Naive thymus-derived CD4-positive, alpha-beta T cell (primary cell): ENCODE measurements around the gene NUDT14. TPM values are rescaled to one million over a fixed set of nuclear protein-coding genes. Genes with fewer than 3 reads are reported as not detected.

Experiments used
- ATAC-seq: fragments of 150-1000 bp; cut with Tn5 transposase; 2 replicates; pipeline ENCODE4 v1.10.0; 2021; ENCODE audit warnings: mild to moderate bottlenecking, moderate library complexity
- CTCF ChIA-PET: fragments of 350-600 bp; sonication (Branson Sonifier 250); formaldehyde crosslinking; loops from one replicate; lab custom pipeline; 2021; ENCODE audit warnings: antibody characterized with exemption; lab: Charles Lee
- POLR2A ChIA-PET: fragments of 350-600 bp; sonication (Branson Sonifier 250); formaldehyde crosslinking; loops from one replicate; lab custom pipeline; 2021; ENCODE audit warnings: antibody characterized with exemption, inconsistent platforms; lab: Charles Lee
- DNase-seq, 9 donors: peaks; one replicate each; pipeline versions ENCODE4 v3.0.0 to v3.0.0-alpha.2; 2020 to 2022; ENCODE audit warnings: mixed read lengths in 1 of 9
- H3K27ac ChIP-seq: one replicate; pipeline ENCODE4 v1.7.0; 2013; ENCODE audit warnings: mild to moderate bottlenecking, low read depth, low read length, moderate library complexity
- H3K27me3 ChIP-seq, 2 donors: one replicate each; pipeline ENCODE4 v1.7.0; 2013; ENCODE audit warnings: low read length in 2 of 2, mild to moderate bottlenecking in 2 of 2, moderate library complexity in 2 of 2; ENCODE audit not compliant: control insufficient read depth in 2 of 2, insufficient read depth in 2 of 2
- H3K36me3 ChIP-seq, 3 experiments: 1 replicate in 2 of 3; 2 replicates in 1 of 3; pipeline ENCODE4 v1.7.0; 2013; ENCODE audit warnings: low read length in 3 of 3, mild to moderate bottlenecking in 3 of 3, moderate library complexity in 1 of 3; ENCODE audit not compliant: insufficient read depth in 3 of 3, control insufficient read depth in 2 of 3
- H3K4me1 ChIP-seq, 2 donors: one replicate each; pipeline ENCODE4 v1.7.0; 2013; ENCODE audit warnings: low read length in 2 of 2, mild to moderate bottlenecking in 2 of 2, moderate library complexity in 1 of 2; ENCODE audit not compliant: control insufficient read depth in 2 of 2, insufficient read depth in 2 of 2
- H3K4me3 ChIP-seq: 2 replicates; pipeline ENCODE4 v1.7.0; 2013; ENCODE audit warnings: mild to moderate bottlenecking, low read length
- H3K9me3 ChIP-seq, 3 experiments: 1 replicate in 2 of 3; 2 replicates in 1 of 3; pipeline ENCODE4 v1.7.0; 2013; ENCODE audit warnings: low read length in 3 of 3; ENCODE audit not compliant: control insufficient read depth in 2 of 3
- H3K27ac Mint-ChIP-seq, 9 donors: one replicate each; pipeline ENCODE4 v1.8.0; 2020 to 2022; ENCODE audit warnings: mixed read lengths in 9 of 9, mild to moderate bottlenecking in 8 of 9, moderate library complexity in 5 of 9, inconsistent platforms in 2 of 9
- H3K27me3 Mint-ChIP-seq, 5 donors: one replicate each; pipeline ENCODE4 v1.8.0; 2021 to 2022; ENCODE audit warnings: mixed read lengths in 5 of 5, mild to moderate bottlenecking in 1 of 5
- H3K36me3 Mint-ChIP-seq, 5 donors: one replicate each; pipeline ENCODE4 v1.8.0; 2020 to 2022; ENCODE audit warnings: mixed read lengths in 5 of 5, mild to moderate bottlenecking in 3 of 5, inconsistent platforms in 1 of 5
- H3K4me1 Mint-ChIP-seq, 7 donors: one replicate each; pipeline ENCODE4 v1.8.0; 2020 to 2022; ENCODE audit warnings: mixed read lengths in 7 of 7, mild to moderate bottlenecking in 3 of 7, inconsistent platforms in 1 of 7
- H3K4me3 Mint-ChIP-seq, 10 donors: one replicate each; pipeline ENCODE4 v1.8.0; 2020 to 2022; ENCODE audit warnings: mild to moderate bottlenecking in 10 of 10, mixed read lengths in 10 of 10, moderate library complexity in 6 of 10, inconsistent platforms in 2 of 10
- H3K9me3 Mint-ChIP-seq, 11 donors: one replicate each; pipeline ENCODE4 v1.8.0; 2020 to 2022; ENCODE audit warnings: mixed read lengths in 11 of 11, mild to moderate bottlenecking in 4 of 11, inconsistent platforms in 1 of 11, moderate library complexity in 1 of 11
- intact Hi-C, 2 donors: fragments of 100-400 bp; cut with micrococcal nuclease; formaldehyde crosslinking; loops; one replicate each; pipeline ENCODE4 v1.15.1; 2023
- polyA plus RNA-seq, 2 donors: library from polyadenylated mRNA; unstranded; fragments of 300-500 nt; fragmentation: Illumina TruSeq; gene quantifications; one replicate each; pipeline ENCODE4 v1.2.3, GENCODE V29; 2021
- total RNA-seq, 6 experiments: library from RNA in 5 of 6; stranded (reverse) in 5 of 6; gene quantifications; 1 replicate in 5 of 6; 2 replicates in 1 of 6; pipeline ENCODE4 v1.2.3 and lab custom pipeline; 2021 to 2026

Gene NUDT14
- total and polyA plus RNA-seq, 7 experiments from 2014 or later = 17.3 to 29.6 (median 20.1) TPM

DNA sequence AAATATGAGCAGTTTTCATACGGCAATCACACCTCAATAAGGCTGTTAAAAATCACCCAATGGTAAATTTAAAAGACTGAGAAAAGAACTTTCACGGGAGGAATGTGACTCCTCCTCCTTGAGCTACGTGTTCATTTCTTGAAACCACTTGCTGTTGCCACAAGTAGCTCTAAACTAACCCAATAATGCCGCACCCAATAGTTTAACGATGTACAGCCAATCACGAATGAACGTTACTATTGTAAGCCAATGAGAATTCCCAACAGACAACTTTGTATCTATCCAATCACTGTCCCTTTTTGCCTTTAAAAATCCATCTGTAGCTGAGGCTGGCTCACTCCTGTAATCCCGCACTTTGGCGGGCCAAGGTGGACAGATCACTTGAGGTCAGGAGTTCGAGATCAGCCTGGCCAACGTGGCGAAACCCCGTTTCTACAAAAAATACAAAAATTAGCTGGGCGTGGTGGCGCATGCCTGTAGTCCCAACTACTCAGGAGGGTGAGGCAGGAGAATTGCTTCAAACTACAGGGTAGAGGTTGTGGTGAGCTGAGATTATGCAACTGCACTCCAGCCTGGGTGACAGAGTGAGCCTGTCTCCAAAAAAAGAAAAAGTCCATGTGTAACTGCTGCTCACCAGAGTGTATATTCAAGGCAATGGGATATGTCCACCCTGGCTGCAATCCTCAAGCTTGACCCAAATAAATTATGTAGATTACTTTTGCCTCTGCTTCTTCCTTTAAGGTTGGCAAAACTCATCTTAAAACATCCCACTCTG lies 42.8 kb upstream of the NUDT14 start:
- no peaks in the 10 kb centered on the region for H3K9me3 ChIP-seq
- Mint-ChIP-seq H3K27me3 (no peaks in the 10 kb centered on the region), H3K4me1 (peaks cover 0 to 4% (median 0%) of the 10 kb centered on the region in 7 donors), H3K4me3 (no peak overlapping the region), H3K36me3 (peaks cover 3 to 39% (median 9%) of the 10 kb centered on the region in 5 donors), H3K27ac (no peak overlapping the region), H3K9me3 (no peaks in the 10 kb centered on the region)
- ChIA-PET POLR2A (no interaction called here), CTCF (interaction anchor here (0.6 kb wide), 1 partner anchor 71 kb away, joined by 4 read pairs; no protein-coding TSS in a partner anchor)
- no peak overlapping the region for H3K4me3 ChIP-seq
- H3K4me1 ChIP-seq = no peaks in the 10 kb centered on the region
- intact Hi-C loops = no loop called here
- H3K36me3 ChIP-seq = peaks cover 0 to 78% (median 12%) of the 10 kb centered on the region in 3 experiments
- DNase-seq = no peak
- no peak overlapping the region for H3K27ac ChIP-seq
- H3K27me3 ChIP-seq = no peaks in the 10 kb centered on the region
- ATAC-seq = no peak

DNA sequence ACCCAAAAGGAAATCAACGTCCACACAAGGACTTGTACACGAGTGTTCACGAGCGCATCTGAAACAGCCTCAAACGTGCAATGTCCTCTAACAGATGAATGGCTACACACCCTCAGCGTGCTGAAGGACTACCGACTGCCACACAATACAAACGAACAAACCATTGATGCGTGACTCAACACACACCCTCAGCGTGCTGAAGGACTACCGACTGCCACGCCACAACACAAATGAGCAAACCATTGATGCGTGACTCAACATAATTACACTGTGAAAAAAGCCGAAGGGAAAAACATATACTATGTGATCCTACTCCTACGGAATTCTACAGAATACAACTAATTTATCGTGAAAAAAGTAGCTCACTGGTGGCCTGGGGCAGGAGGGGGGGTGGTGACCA lies 42.1 kb upstream of the NUDT14 start:
- no peak for DNase-seq
- Histone ChIP-seq H3K9me3 (no peaks in the 10 kb centered on the region), H3K4me1 (no peaks in the 10 kb centered on the region), H3K27ac (no peak overlapping the region), H3K27me3 (no peaks in the 10 kb centered on the region), H3K4me3 (no peak overlapping the region), H3K36me3 (peaks cover 0 to 83% (median 12%) of the 10 kb centered on the region in 3 experiments)
- Mint-ChIP-seq H3K27me3 (no peaks in the 10 kb centered on the region), H3K27ac (peak overlapping the region in 1 of 9 donors; percentile 41), H3K4me3 (no peak overlapping the region), H3K4me1 (peaks cover 0 to 4% (median 0%) of the 10 kb centered on the region in 7 donors), H3K36me3 (peaks cover 4 to 40% (median 9%) of the 10 kb centered on the region in 5 donors), H3K9me3 (no peaks in the 10 kb centered on the region)
- intact Hi-C loops = no loop called here
- POLR2A ChIA-PET = no interaction called here
- CTCF ChIA-PET = no interaction called here
- ATAC-seq = no peak

DNA sequence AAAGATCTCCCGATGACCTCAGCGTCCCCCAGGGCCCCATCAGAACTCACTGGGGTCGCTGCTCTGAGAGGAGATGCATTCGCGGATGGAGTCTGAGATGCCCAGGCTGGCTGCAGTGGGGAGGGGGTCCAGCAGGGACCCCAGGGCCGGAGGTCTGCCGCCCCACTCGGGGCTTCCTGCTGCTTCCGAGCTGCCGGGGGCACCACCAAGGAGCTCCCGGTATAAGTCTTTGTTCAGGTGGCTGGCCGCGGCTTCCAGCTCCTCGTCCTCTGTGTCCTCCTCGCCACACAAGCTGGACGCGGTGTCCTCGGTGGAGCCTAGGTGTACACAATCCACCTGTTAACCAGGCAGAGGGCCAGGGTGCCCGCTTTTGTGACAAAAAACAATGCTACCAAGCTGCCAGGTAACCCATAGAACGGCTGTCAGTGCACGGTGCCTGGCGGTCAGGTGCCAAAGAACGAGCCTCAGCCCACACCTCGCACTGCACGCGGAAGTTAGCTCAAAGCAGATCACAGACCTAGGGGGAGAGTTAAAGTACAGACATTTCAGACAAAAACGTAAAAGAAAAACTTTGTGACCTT lies 40.6 kb upstream of the NUDT14 start:
- POLR2A ChIA-PET = no interaction called here
- no peak for ATAC-seq
- no peak overlapping the region for H3K27ac ChIP-seq
- H3K4me3 Mint-ChIP-seq = no peak overlapping the region
- no peak for DNase-seq
- H3K27me3 ChIP-seq = no peaks in the 10 kb centered on the region
- H3K4me1 Mint-ChIP-seq = peaks cover 0 to 4% (median 0%) of the 10 kb centered on the region in 7 donors
- H3K4me3 ChIP-seq = no peak overlapping the region
- no peaks in the 10 kb centered on the region for H3K9me3 Mint-ChIP-seq
- H3K27me3 Mint-ChIP-seq = no peaks in the 10 kb centered on the region
- no peaks in the 10 kb centered on the region for H3K9me3 ChIP-seq
- H3K27ac Mint-ChIP-seq = no peak overlapping the region
- intact Hi-C loops = no loop called here
- H3K4me1 ChIP-seq = no peaks in the 10 kb centered on the region
- CTCF ChIA-PET = no interaction called here
- H3K36me3 ChIP-seq = peaks cover 0 to 89% (median 12%) of the 10 kb centered on the region in 3 experiments
- H3K36me3 Mint-ChIP-seq = peaks cover 4 to 40% (median 9%) of the 10 kb centered on the region in 5 donors

DNA sequence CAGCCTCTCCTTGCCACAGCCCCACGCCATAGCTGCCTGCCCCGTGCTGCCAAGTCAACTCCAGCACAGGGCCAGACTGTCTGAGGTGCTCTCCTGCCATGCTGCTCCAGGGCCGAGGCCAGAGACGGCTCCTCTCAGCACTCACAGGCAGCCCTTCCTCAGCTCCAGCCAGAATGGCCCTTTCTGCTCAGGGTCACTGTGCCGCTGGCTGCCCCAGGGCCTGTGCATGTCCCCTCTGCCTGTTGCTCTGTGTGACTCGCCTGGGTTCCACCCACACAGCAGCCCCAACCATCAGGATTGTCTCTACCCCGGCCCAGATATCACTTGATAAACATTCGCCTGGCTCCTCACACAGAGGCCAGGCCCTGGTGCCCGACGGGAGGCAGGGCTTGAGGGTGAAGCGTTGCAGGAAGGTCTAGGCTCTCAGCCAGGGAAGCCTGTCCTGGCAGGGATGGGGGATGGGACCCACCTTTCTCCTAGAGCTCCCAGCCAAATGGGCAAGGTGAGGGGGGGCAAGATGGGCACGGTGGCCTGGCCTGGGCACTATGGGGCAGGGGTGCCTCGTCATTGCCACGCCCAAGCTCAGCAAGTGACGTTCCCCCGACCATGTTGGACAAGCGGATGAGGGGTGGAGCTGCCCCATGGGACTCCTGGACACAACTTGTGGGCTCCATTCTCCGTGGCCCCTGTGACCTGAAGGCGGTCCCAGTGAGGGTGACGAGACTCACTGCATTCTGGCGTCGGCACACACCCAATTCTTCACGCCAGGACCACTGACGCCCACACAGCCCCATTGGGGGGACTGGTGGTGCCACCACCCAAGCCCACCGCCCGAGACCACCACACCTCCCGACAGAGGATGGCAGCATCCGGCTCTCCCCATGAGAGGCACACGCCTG lies 39.8 kb upstream of the NUDT14 start:
- H3K36me3 Mint-ChIP-seq = peaks cover 6 to 38% (median 9%) of the 10 kb centered on the region in 5 donors
- no peaks in the 10 kb centered on the region for H3K4me1 ChIP-seq
- no peak overlapping the region for H3K4me3 Mint-ChIP-seq
- no peak overlapping the region for H3K27ac ChIP-seq
- H3K27me3 Mint-ChIP-seq = no peaks in the 10 kb centered on the region
- DNase-seq (no peak), ATAC-seq (no peak)
- H3K27me3 ChIP-seq = no peaks in the 10 kb centered on the region
- no peak overlapping the region for H3K4me3 ChIP-seq
- H3K9me3 ChIP-seq = no peaks in the 10 kb centered on the region
- peaks cover 0 to 87% (median 12%) of the 10 kb centered on the region in 3 experiments for H3K36me3 ChIP-seq
- CTCF ChIA-PET = no interaction called here
- intact Hi-C loops = no loop called here
- POLR2A ChIA-PET = no interaction called here
- peak overlapping the region in 1 of 9 donors; percentile 31 for H3K27ac Mint-ChIP-seq
- peaks cover 0 to under 1% (median 0%) of the 10 kb centered on the region in 11 donors for H3K9me3 Mint-ChIP-seq
- H3K4me1 Mint-ChIP-seq = peaks cover 0 to 4% (median 1%) of the 10 kb centered on the region in 7 donors

DNA sequence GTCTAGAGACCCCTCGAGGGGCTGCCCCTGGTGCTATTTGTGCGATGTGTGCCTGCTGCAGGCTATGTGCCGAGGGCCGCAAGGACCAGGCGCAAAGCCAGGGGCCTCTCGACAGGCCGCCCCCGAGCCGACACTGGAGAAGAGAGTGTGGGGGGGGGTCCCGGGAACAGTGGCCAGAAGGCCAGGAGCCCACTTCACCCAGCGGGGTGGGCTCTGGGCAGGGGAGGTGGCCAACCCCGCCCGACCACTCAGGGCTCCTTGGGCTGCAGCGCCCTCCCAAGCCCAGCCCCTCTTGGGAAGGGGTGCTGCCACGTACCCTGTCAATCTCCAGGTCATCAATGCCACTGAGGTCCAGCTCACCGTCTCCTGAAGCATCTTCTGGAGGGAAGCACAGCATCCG lies 38.6 kb upstream of the NUDT14 start:
- H3K9me3 ChIP-seq = no peaks in the 10 kb centered on the region
- Mint-ChIP-seq H3K9me3 (peaks cover 0 to 7% (median 0%) of the 10 kb centered on the region in 11 donors), H3K36me3 (peaks cover 7 to 49% (median 16%) of the 10 kb centered on the region in 5 donors), H3K27ac (no peak overlapping the region), H3K27me3 (no peaks in the 10 kb centered on the region), H3K4me3 (no peak overlapping the region), H3K4me1 (peaks cover 0 to 10% (median 3%) of the 10 kb centered on the region in 7 donors)
- intact Hi-C loops = no loop called here
- DNase-seq (no peak), ATAC-seq (no peak)
- H3K27ac ChIP-seq = no peak overlapping the region
- H3K27me3 ChIP-seq = no peaks in the 10 kb centered on the region
- peaks cover 0 to 81% (median 12%) of the 10 kb centered on the region in 3 experiments for H3K36me3 ChIP-seq
- ChIA-PET POLR2A (no interaction called here), CTCF (interaction anchor here (0.7 kb wide), 1 partner anchor 153 kb away, joined by 3 read pairs; no protein-coding TSS in a partner anchor)
- H3K4me3 ChIP-seq = no peak overlapping the region
- H3K4me1 ChIP-seq = no peaks in the 10 kb centered on the region

DNA sequence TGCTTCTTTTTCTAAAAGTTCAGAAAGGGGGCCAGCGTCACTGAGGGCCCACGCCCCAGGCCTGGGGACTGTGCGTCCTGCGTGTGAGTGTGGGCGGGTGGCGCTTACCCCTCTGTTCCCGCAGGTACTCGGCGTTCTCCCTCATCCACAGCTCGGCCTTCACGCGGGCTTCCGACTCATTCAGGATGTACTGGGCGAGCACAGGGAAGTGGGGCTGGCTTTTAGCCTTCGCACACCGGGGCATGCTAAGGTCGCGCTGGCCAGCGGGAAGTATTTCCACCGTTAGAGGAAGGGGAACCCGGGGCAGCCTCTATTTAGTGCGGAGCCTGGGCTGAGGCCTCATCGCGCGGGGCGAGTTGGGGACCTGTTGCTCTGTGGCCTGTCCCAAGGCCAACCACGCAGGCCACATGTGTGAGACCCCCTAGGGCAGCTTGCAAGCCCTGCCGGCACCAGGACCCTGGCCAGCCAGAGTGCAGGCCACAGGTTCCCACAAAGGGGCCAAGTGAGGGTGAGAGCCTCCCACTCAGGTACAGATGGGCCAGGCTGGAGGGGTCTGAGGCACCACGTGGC lies 38.0 kb upstream of the NUDT14 start:
- ChIA-PET CTCF (no interaction called here), POLR2A (no interaction called here)
- Mint-ChIP-seq H3K27ac (no peak overlapping the region), H3K36me3 (peaks cover 7 to 49% (median 16%) of the 10 kb centered on the region in 5 donors), H3K4me1 (peaks cover 0 to 10% (median 3%) of the 10 kb centered on the region in 7 donors), H3K4me3 (no peak overlapping the region), H3K9me3 (peaks cover 0 to 7% (median 0%) of the 10 kb centered on the region in 11 donors), H3K27me3 (no peaks in the 10 kb centered on the region)
- no peaks in the 10 kb centered on the region for H3K4me1 ChIP-seq
- no peak overlapping the region for H3K27ac ChIP-seq
- intact Hi-C loops = no loop called here
- DNase-seq (no peak), ATAC-seq (no peak)
- no peaks in the 10 kb centered on the region for H3K27me3 ChIP-seq
- no peak overlapping the region for H3K4me3 ChIP-seq
- H3K36me3 ChIP-seq = peaks cover 0 to 81% (median 12%) of the 10 kb centered on the region in 3 experiments
- H3K9me3 ChIP-seq = no peaks in the 10 kb centered on the region
